ENCODE data around the gene CCDC68.

Gene CCDC68

DNA sequence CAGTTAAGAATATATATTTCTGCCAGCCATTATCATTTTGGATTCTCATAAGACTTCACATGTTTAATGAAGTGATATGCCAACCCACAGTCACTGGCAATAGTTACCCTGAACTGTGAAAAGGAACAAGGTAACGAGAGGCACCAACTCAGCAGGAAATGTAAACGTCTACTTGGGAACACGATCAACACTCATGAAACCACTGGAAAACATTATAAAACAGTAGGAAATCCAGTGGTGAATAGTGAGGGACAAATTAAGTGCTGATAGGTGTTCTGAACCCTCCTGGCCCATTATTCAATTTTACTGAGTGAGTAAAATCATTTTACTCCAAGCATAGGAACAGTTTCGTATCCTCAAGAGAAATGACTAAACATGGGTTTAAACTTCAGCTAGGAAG lies 17.1 kb downstream of the CCDC68 start:
- ChIA-PET CTCF (no interaction called here), POLR2A (no interaction called here)
- no peak overlapping the region for H3K4me3 ChIP-seq (ENCODE audit: low read depth, low read length)
- peaks cover 16% of the 10 kb centered on the region for H3K4me1 ChIP-seq (ENCODE audit: control insufficient read depth, insufficient read depth, low read length)
- TF ChIP-seq, protein P1, sequence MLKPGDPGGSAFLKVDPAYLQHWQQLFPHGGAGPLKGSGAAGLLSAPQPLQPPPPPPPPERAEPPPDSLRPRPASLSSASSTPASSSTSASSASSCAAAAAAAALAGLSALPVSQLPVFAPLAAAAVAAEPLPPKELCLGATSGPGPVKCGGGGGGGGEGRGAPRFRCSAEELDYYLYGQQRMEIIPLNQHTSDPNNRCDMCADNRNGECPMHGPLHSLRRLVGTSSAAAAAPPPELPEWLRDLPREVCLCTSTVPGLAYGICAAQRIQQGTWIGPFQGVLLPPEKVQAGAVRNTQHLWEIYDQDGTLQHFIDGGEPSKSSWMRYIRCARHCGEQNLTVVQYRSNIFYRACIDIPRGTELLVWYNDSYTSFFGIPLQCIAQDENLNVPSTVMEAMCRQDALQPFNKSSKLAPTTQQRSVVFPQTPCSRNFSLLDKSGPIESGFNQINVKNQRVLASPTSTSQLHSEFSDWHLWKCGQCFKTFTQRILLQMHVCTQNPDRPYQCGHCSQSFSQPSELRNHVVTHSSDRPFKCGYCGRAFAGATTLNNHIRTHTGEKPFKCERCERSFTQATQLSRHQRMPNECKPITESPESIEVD (tag by site-specific recombination; IDR thresholded peaks at IDR 0.05): no peak
- TF ChIP-seq FEZF1 (tag by site-specific recombination; IDR thresholded peaks at IDR 0.05) (peak; percentile 95), ZNF266 (tag by site-specific recombination; IDR thresholded peaks at IDR 0.05; ENCODE audit: low read depth) (no peak), ZNF704 (tag by site-specific recombination; IDR thresholded peaks at IDR 0.05) (no peak), ZBTB11 (tag by site-specific recombination; conservative IDR thresholded peaks at IDR 0.05; ENCODE audit: low read depth) (no peak), ZIC2 (tag by site-specific recombination; IDR thresholded peaks at IDR 0.05) (peak; percentile 94)
- TF ChIP-seq, protein P2, sequence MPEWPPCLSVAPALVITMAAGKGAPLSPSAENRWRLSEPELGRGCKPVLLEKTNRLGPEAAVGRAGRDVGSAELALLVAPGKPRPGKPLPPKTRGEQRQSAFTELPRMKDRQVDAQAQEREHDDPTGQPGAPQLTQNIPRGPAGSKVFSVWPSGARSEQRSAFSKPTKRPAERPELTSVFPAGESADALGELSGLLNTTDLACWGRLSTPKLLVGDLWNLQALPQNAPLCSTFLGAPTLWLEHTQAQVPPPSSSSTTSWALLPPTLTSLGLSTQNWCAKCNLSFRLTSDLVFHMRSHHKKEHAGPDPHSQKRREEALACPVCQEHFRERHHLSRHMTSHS (tag by site-specific recombination; IDR thresholded peaks at IDR 0.05): peak; percentile 39; the same call in 1 of the 2 replicates
- TF ChIP-seq, protein P3, sequence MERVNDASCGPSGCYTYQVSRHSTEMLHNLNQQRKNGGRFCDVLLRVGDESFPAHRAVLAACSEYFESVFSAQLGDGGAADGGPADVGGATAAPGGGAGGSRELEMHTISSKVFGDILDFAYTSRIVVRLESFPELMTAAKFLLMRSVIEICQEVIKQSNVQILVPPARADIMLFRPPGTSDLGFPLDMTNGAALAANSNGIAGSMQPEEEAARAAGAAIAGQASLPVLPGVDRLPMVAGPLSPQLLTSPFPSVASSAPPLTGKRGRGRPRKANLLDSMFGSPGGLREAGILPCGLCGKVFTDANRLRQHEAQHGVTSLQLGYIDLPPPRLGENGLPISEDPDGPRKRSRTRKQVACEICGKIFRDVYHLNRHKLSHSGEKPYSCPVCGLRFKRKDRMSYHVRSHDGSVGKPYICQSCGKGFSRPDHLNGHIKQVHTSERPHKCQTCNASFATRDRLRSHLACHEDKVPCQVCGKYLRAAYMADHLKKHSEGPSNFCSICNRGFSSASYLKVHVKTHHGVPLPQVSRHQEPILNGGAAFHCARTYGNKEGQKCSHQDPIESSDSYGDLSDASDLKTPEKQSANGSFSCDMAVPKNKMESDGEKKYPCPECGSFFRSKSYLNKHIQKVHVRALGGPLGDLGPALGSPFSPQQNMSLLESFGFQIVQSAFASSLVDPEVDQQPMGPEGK (tag by site-specific recombination; IDR thresholded peaks at IDR 0.05): no peak
- H3K9me3 ChIP-seq (ENCODE audit: control insufficient read depth, insufficient read depth, low read depth, low read length): no peaks in the 10 kb centered on the region
- no peak overlapping the region for H3K27ac ChIP-seq (ENCODE audit: extremely low read depth, low read depth, low read length)
- peaks cover 0 to 8% of the 10 kb centered on the region in 2 experiments; a peak in 1 of 3 replicates for H3K36me3 ChIP-seq (ENCODE audit: control insufficient read depth in 2 of 2, insufficient read depth in 1 of 2, low read length in 2 of 2)

GRCh38 chr18:54939361-54939917 lies 19.8 kb downstream of the CCDC68 start:
- no peaks in the 10 kb centered on the region for H3K9me3 ChIP-seq (ENCODE audit: control insufficient read depth, insufficient read depth, low read depth, low read length)
- ChIA-PET POLR2A (no interaction called here), CTCF (interaction anchor here (0.7 kb wide), 1 partner anchor 14 kb away, joined by 3 read pairs; no protein-coding TSS in a partner anchor)
- no peak overlapping the region for H3K27ac ChIP-seq (ENCODE audit: extremely low read depth, low read depth, low read length)
- no peak overlapping the region for H3K4me3 ChIP-seq (ENCODE audit: low read depth, low read length)
- no peak for TF ChIP-seq ZSCAN16 (tag by site-specific recombination; IDR thresholded peaks at IDR 0.05)
- TF ChIP-seq ZNF426 (tag by site-specific recombination; IDR thresholded peaks at IDR 0.05): no peak
- TF ChIP-seq ZNF169 (tag by site-specific recombination; IDR thresholded peaks at IDR 0.05): no peak
- no peak for TF ChIP-seq ZNF837 (tag by site-specific recombination; IDR thresholded peaks at IDR 0.05)
- TF ChIP-seq ZNF785 (tag by site-specific recombination; IDR thresholded peaks at IDR 0.05): no peak
- peaks cover 4% of the 10 kb centered on the region for H3K4me1 ChIP-seq (ENCODE audit: control insufficient read depth, insufficient read depth, low read length)
- peaks cover 0 to 20% of the 10 kb centered on the region in 2 experiments; a peak in 1 of 3 replicates for H3K36me3 ChIP-seq (ENCODE audit: control insufficient read depth in 2 of 2, insufficient read depth in 1 of 2, low read length in 2 of 2)

Measured in HEK293 (cell line).